Measurements from ENCODE around the gene PCSK1N.

The PCSK1N gene

GRCh38 chrX:48816014-48816810, 19.2 kb downstream of the PCSK1N start:
- H2BK120ac ChIP-seq (ENCODE audit: insufficient read depth, low read length, poor library complexity), result no peak overlapping the region
- no CpG with 5 or more reads among the region's 18 CpGs for WGBS (ENCODE audit: extremely low coverage, insufficient coverage, insufficient read length)
- no peaks in the 10 kb centered on the region for H3K79me2 ChIP-seq (ENCODE audit: control insufficient read depth, insufficient read depth, low read length, poor library complexity)
- H2AK5ac ChIP-seq (ENCODE audit: low read length), result no peak overlapping the region
- no peaks in the 10 kb centered on the region for H3K4me1 ChIP-seq (ENCODE audit: control insufficient read depth in 1 of 2, insufficient read depth in 2 of 2, low read length in 2 of 2)
- DNase-seq, result no peak
- no peak overlapping the region for H4K91ac ChIP-seq (ENCODE audit: low read depth, low read length)
- H3K9ac ChIP-seq (ENCODE audit: low read length), result no peak overlapping the region
- no peak overlapping the region for H2BK5ac ChIP-seq (ENCODE audit: low read depth, low read length, poor library complexity)
- H3K23ac ChIP-seq (ENCODE audit: low read length), result no peak overlapping the region
- no peaks in the 10 kb centered on the region for H3K27me3 ChIP-seq (ENCODE audit: insufficient read depth, low read length)
- H3K18ac ChIP-seq (ENCODE audit: low read length), result no peak overlapping the region
- peaks cover 48 to 54% of the 10 kb centered on the region in 2 experiments for H3K36me3 ChIP-seq (ENCODE audit: control insufficient read depth in 1 of 2, insufficient read depth in 2 of 2, low read length in 2 of 2)
- no peak overlapping the region for H4K12ac ChIP-seq (ENCODE audit: low read depth, low read length)
- H2BK12ac ChIP-seq (ENCODE audit: low read length), result no peak overlapping the region
- H3K79me1 ChIP-seq (ENCODE audit: low read length), result no peaks in the 10 kb centered on the region
- no peak overlapping the region for H2AFZ ChIP-seq (ENCODE audit: insufficient read depth, low read length, poor library complexity)
- no peak overlapping the region for H3K27ac ChIP-seq (ENCODE audit: low read depth, low read length)
- H3K4me3 ChIP-seq (ENCODE audit: low read depth, low read length), result no peak overlapping the region
- no peak overlapping the region for H3K4me2 ChIP-seq (ENCODE audit: low read length)
- no peak overlapping the region for H3K14ac ChIP-seq (ENCODE audit: low read length)
- no peaks in the 10 kb centered on the region for H3K9me3 ChIP-seq (ENCODE audit: insufficient read depth, low read depth, low read length)
- H4K8ac ChIP-seq (ENCODE audit: low read depth, low read length), result no peak overlapping the region
- H3K4ac ChIP-seq (ENCODE audit: low read depth, low read length), result no peak overlapping the region

DNA sequence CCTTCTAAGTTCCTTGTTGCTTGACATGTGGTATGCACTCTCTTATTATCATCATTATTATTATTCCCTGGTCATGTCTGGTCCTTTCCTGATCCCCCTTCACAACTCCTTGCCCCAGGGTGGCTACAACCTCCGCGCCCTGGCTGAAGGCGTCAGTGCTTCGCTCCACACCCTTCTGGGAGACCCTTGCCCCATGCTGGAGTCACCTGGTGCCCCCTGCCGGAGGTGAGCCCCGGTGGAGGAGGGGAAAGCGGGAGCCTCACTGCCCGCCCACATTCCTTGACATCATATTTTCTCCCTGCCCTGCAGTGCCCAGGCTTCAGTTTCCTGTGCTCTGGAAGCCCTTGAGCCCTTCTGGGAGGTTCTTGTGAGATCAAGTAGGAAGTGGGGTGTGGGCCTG, 20.1 kb downstream of the PCSK1N start:
- Histone ChIP-seq H3K79me2 (ENCODE audit: control insufficient read depth, insufficient read depth, low read length, poor library complexity) (no peaks in the 10 kb centered on the region), H3K9me3 (ENCODE audit: insufficient read depth, low read depth, low read length) (no peaks in the 10 kb centered on the region), H2BK120ac (ENCODE audit: insufficient read depth, low read length, poor library complexity) (no peak overlapping the region), H2BK5ac (ENCODE audit: low read depth, low read length, poor library complexity) (no peak overlapping the region), H3K36me3 (ENCODE audit: control insufficient read depth in 1 of 2, insufficient read depth in 2 of 2, low read length in 2 of 2) (peaks cover 47 to 54% of the 10 kb centered on the region in 2 experiments), H4K91ac (ENCODE audit: low read depth, low read length) (no peak overlapping the region), H4K12ac (ENCODE audit: low read depth, low read length) (no peak overlapping the region), H3K79me1 (ENCODE audit: low read length) (no peaks in the 10 kb centered on the region), H3K23ac (ENCODE audit: low read length) (no peak overlapping the region), H3K4me1 (ENCODE audit: control insufficient read depth in 1 of 2, insufficient read depth in 2 of 2, low read length in 2 of 2) (no peaks in the 10 kb centered on the region), H2BK12ac (ENCODE audit: low read length) (no peak overlapping the region), H3K9ac (ENCODE audit: low read length) (no peak overlapping the region), H3K27ac (ENCODE audit: low read depth, low read length) (no peak overlapping the region), H3K14ac (ENCODE audit: low read length) (no peak overlapping the region), H3K18ac (ENCODE audit: low read length) (no peak overlapping the region), H3K4ac (ENCODE audit: low read depth, low read length) (no peak overlapping the region), H3K4me2 (ENCODE audit: low read length) (no peak overlapping the region), H4K8ac (ENCODE audit: low read depth, low read length) (no peak overlapping the region), H2AK5ac (ENCODE audit: low read length) (no peak overlapping the region), H3K4me3 (ENCODE audit: low read depth, low read length) (no peak overlapping the region), H2AFZ (ENCODE audit: insufficient read depth, low read length, poor library complexity) (no peak overlapping the region), H3K27me3 (ENCODE audit: insufficient read depth, low read length) (no peaks in the 10 kb centered on the region)
- WGBS (ENCODE audit: extremely low coverage, insufficient coverage, insufficient read length), result no CpG with 5 or more reads among the region's 8 CpGs
- DNase-seq, result no peak

DNA sequence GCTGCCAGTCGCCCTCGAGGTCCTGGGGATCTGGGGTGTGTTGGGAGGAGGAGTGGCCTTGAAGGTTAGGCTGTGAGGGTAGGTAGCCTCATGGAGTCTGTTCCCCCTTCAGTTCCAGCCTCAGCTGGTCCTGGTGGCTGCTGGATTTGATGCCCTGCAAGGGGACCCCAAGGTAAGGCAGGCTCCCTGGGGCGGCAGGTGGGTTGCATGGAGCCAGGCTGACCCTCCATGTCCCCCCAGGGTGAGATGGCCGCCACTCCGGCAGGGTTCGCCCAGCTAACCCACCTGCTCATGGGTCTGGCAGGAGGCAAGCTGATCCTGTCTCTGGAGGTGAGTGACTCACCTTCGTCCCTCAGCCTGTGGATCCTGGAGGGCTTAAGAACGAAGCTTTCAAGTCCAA, 20.7 kb downstream of the PCSK1N start:
- H2AK5ac ChIP-seq (ENCODE audit: low read length), result no peak overlapping the region
- no peak overlapping the region for H2BK5ac ChIP-seq (ENCODE audit: low read depth, low read length, poor library complexity)
- no peak overlapping the region for H4K91ac ChIP-seq (ENCODE audit: low read depth, low read length)
- no peak overlapping the region for H3K23ac ChIP-seq (ENCODE audit: low read length)
- no CpG with 5 or more reads among the region's 8 CpGs for WGBS (ENCODE audit: extremely low coverage, insufficient coverage, insufficient read length)
- peak in 1 of 2 donors; percentile 13 for DNase-seq
- peaks cover 44 to 50% of the 10 kb centered on the region in 2 experiments for H3K36me3 ChIP-seq (ENCODE audit: control insufficient read depth in 1 of 2, insufficient read depth in 2 of 2, low read length in 2 of 2)
- no peak overlapping the region for H3K14ac ChIP-seq (ENCODE audit: low read length)
- no peaks in the 10 kb centered on the region for H3K9me3 ChIP-seq (ENCODE audit: insufficient read depth, low read depth, low read length)
- H4K8ac ChIP-seq (ENCODE audit: low read depth, low read length), result no peak overlapping the region
- no peak overlapping the region for H3K27ac ChIP-seq (ENCODE audit: low read depth, low read length)
- no peak overlapping the region for H2BK120ac ChIP-seq (ENCODE audit: insufficient read depth, low read length, poor library complexity)
- H3K4me2 ChIP-seq (ENCODE audit: low read length), result no peak overlapping the region
- no peak overlapping the region for H2AFZ ChIP-seq (ENCODE audit: insufficient read depth, low read length, poor library complexity)
- H4K12ac ChIP-seq (ENCODE audit: low read depth, low read length), result no peak overlapping the region
- no peak overlapping the region for H3K9ac ChIP-seq (ENCODE audit: low read length)
- H3K27me3 ChIP-seq (ENCODE audit: insufficient read depth, low read length), result no peaks in the 10 kb centered on the region
- H3K4ac ChIP-seq (ENCODE audit: low read depth, low read length), result no peak overlapping the region
- H3K4me3 ChIP-seq (ENCODE audit: low read depth, low read length), result no peak overlapping the region
- no peaks in the 10 kb centered on the region for H3K79me1 ChIP-seq (ENCODE audit: low read length)
- no peaks in the 10 kb centered on the region for H3K79me2 ChIP-seq (ENCODE audit: control insufficient read depth, insufficient read depth, low read length, poor library complexity)
- H3K4me1 ChIP-seq (ENCODE audit: control insufficient read depth in 1 of 2, insufficient read depth in 2 of 2, low read length in 2 of 2), result no peaks in the 10 kb centered on the region
- H2BK12ac ChIP-seq (ENCODE audit: low read length), result no peak overlapping the region
- H3K18ac ChIP-seq (ENCODE audit: low read length), result no peak overlapping the region

DNA sequence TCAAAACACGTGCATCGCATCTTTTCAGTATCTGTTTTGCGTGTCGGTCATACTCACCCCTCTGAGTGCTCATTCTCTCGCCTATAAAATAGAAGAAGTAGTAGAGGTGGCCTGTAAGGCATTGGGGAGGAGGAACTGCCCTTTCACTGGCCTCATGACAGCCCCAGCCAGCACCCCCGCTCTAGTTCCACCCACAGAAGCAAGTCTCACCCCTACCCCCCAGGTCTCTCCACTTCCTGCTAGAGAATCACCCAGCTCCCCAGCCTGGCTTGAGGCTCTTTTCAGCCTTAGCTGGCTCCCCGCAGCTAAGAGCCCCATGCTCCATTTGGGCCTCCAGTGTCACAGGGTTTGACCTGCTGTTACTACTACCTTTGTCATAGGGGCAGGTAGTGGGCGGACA, 21.8 kb downstream of the PCSK1N start:
- Histone ChIP-seq H3K79me1 (ENCODE audit: low read length) (no peaks in the 10 kb centered on the region), H3K36me3 (ENCODE audit: control insufficient read depth in 1 of 2, insufficient read depth in 2 of 2, low read length in 2 of 2) (peaks cover 40 to 44% of the 10 kb centered on the region in 2 experiments), H3K14ac (ENCODE audit: low read length) (no peak overlapping the region), H3K4me2 (ENCODE audit: low read length) (no peak overlapping the region), H3K4me3 (ENCODE audit: low read depth, low read length) (no peak overlapping the region), H2AFZ (ENCODE audit: insufficient read depth, low read length, poor library complexity) (no peak overlapping the region), H3K9ac (ENCODE audit: low read length) (no peak overlapping the region), H3K4ac (ENCODE audit: low read depth, low read length) (no peak overlapping the region), H4K91ac (ENCODE audit: low read depth, low read length) (no peak overlapping the region), H3K27ac (ENCODE audit: low read depth, low read length) (no peak overlapping the region), H3K23ac (ENCODE audit: low read length) (no peak overlapping the region), H4K8ac (ENCODE audit: low read depth, low read length) (no peak overlapping the region), H2BK120ac (ENCODE audit: insufficient read depth, low read length, poor library complexity) (no peak overlapping the region), H3K9me3 (ENCODE audit: insufficient read depth, low read depth, low read length) (no peaks in the 10 kb centered on the region), H3K18ac (ENCODE audit: low read length) (no peak overlapping the region), H3K4me1 (ENCODE audit: control insufficient read depth in 1 of 2, insufficient read depth in 2 of 2, low read length in 2 of 2) (no peaks in the 10 kb centered on the region), H2BK12ac (ENCODE audit: low read length) (no peak overlapping the region), H3K27me3 (ENCODE audit: insufficient read depth, low read length) (no peaks in the 10 kb centered on the region), H2BK5ac (ENCODE audit: low read depth, low read length, poor library complexity) (no peak overlapping the region), H2AK5ac (ENCODE audit: low read length) (no peak overlapping the region), H4K12ac (ENCODE audit: low read depth, low read length) (no peak overlapping the region), H3K79me2 (ENCODE audit: control insufficient read depth, insufficient read depth, low read length, poor library complexity) (no peaks in the 10 kb centered on the region)
- DNase-seq, result no peak
- no CpG with 5 or more reads among the region's 8 CpGs for WGBS (ENCODE audit: extremely low coverage, insufficient coverage, insufficient read length)
